Measurements from ENCODE around the gene TTPAL.

Gene TTPAL

GRCh38 chr20:44495802-44496481 is 20.3 kb downstream of the TTPAL start:
- peaks cover 89% of the 10 kb centered on the region for H3K36me3 ChIP-seq

GRCh38 chr20:44496976-44497375 is 21.3 kb downstream of the TTPAL start:
- Histone ChIP-seq H3K27me3 (no peaks in the 10 kb centered on the region), H3K4me3 (ENCODE audit: low read depth in 1 of 2, low read length in 1 of 2) (no peak overlapping the region), H3K36me3 (peaks cover 89% of the 10 kb centered on the region), H3K9me3 (no peaks in the 10 kb centered on the region), H3K4me1 (ENCODE audit: control insufficient read depth in 1 of 2, insufficient read depth in 1 of 2, low read depth in 1 of 2, low read length in 1 of 2) (peaks cover 34 to 41% of the 10 kb centered on the region in 2 experiments), H3K27ac (peak overlapping the region; percentile 96)
- TF ChIP-seq, protein P1, sequence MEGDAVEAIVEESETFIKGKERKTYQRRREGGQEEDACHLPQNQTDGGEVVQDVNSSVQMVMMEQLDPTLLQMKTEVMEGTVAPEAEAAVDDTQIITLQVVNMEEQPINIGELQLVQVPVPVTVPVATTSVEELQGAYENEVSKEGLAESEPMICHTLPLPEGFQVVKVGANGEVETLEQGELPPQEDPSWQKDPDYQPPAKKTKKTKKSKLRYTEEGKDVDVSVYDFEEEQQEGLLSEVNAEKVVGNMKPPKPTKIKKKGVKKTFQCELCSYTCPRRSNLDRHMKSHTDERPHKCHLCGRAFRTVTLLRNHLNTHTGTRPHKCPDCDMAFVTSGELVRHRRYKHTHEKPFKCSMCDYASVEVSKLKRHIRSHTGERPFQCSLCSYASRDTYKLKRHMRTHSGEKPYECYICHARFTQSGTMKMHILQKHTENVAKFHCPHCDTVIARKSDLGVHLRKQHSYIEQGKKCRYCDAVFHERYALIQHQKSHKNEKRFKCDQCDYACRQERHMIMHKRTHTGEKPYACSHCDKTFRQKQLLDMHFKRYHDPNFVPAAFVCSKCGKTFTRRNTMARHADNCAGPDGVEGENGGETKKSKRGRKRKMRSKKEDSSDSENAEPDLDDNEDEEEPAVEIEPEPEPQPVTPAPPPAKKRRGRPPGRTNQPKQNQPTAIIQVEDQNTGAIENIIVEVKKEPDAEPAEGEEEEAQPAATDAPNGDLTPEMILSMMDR (IDR thresholded peaks at IDR 0.05) = no peak

More at GRCh38 chr20:44495802-44496481, 20.3 kb downstream of the TTPAL start:
- no peaks in the 10 kb centered on the region for H3K9me3 ChIP-seq
- peaks cover 34 to 41% of the 10 kb centered on the region in 2 experiments for H3K4me1 ChIP-seq (ENCODE audit: control insufficient read depth in 1 of 2, insufficient read depth in 1 of 2, low read depth in 1 of 2, low read length in 1 of 2)
- peak overlapping the region; percentile 96 for H3K27ac ChIP-seq
- TF ChIP-seq, protein P1 (IDR thresholded peaks at IDR 0.05) = no peak
- H3K27me3 ChIP-seq = no peaks in the 10 kb centered on the region
- H3K4me3 ChIP-seq (ENCODE audit: low read depth in 1 of 2, low read length in 1 of 2) = peak overlapping the region; percentile 31 to 48

- no peaks in the 10 kb centered on the region for H3K9me3 ChIP-seq
- no peak overlapping the region for H3K4me3 ChIP-seq (ENCODE audit: low read depth in 1 of 2, low read length in 1 of 2)
- no peaks in the 10 kb centered on the region for H3K27me3 ChIP-seq
- H3K4me1 ChIP-seq (ENCODE audit: control insufficient read depth in 1 of 2, insufficient read depth in 1 of 2, low read depth in 1 of 2, low read length in 1 of 2) = peaks cover 34 to 41% of the 10 kb centered on the region in 2 experiments
- TF ChIP-seq, protein P1 (IDR thresholded peaks at IDR 0.05) = no peak
- H3K27ac ChIP-seq = peak overlapping the region; percentile 96
- peaks cover 89% of the 10 kb centered on the region for H3K36me3 ChIP-seq
Observed at GRCh38 chr20:44497761-44498160, 22.1 kb downstream of the TTPAL start.

DNA sequence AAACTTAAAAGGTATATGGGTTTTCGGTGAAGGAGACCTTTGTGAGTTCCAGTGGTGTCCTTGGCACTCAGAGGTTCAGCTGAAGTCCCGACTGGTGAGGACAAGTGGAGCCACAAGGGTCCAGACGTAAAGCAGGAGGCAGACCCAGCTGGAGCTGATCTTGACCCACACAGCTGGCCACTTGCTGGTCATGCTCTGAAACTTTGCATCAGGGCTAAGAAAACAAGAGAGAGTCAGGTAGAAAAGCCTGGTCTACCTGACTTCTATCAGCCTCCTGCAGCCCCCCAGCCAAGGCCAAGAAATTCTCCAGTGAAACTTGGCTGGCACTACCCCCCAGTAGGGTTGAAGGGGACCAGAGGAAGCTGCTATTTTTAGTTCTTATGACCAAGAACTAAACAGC is 24.5 kb downstream of the TTPAL start:
- no peak overlapping the region for H3K27ac ChIP-seq
- no peaks in the 10 kb centered on the region for H3K9me3 ChIP-seq
- no peak overlapping the region for H3K4me3 ChIP-seq (ENCODE audit: low read depth in 1 of 2, low read length in 1 of 2)
- H3K27me3 ChIP-seq = no peaks in the 10 kb centered on the region
- peaks cover 93% of the 10 kb centered on the region for H3K36me3 ChIP-seq
- TF ChIP-seq, protein P1 (IDR thresholded peaks at IDR 0.05) = no peak
- H3K4me1 ChIP-seq (ENCODE audit: control insufficient read depth in 1 of 2, insufficient read depth in 1 of 2, low read depth in 1 of 2, low read length in 1 of 2) = peaks cover 19 to 27% of the 10 kb centered on the region in 2 experiments

DNA sequence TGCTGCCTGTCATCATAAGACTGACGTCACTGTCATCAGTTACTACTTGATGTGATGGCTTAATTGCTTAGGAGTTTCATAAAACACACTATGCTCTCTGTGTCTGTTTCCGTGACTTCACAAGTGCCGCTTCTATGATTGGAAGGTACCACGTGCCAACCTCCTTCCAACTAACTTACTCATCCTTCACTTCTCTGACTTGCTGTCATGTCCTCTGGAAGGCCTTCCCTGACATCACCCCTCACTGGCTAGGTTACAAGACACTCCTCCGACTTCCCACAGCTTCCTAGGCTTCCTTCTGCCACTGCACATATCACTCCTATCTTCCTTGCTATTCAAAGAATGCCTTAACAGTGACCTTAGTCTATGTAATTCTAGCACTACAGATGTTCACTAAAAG is 25.8 kb downstream of the TTPAL start:
- TF ChIP-seq, protein P1 (IDR thresholded peaks at IDR 0.05) = no peak
- peaks cover 97% of the 10 kb centered on the region for H3K36me3 ChIP-seq
- no peak overlapping the region for H3K27ac ChIP-seq

More for the DNA sequence above, 25.8 kb downstream of the TTPAL start:
- Histone ChIP-seq H3K9me3 (no peaks in the 10 kb centered on the region), H3K27me3 (no peaks in the 10 kb centered on the region), H3K4me1 (ENCODE audit: control insufficient read depth in 1 of 2, insufficient read depth in 1 of 2, low read depth in 1 of 2, low read length in 1 of 2) (peaks cover 7 to 14% of the 10 kb centered on the region in 2 experiments), H3K4me3 (ENCODE audit: low read depth in 1 of 2, low read length in 1 of 2) (no peak overlapping the region)

Measured in neutrophil (primary cell).